NCI-H2171 treated with DMSO at 0.1 percent for 48 hours (cell line): Measurements from ENCODE around the gene ADAMTS7.
A peak's percentile ranks its signal among the peaks of the same experiment; 100 is the strongest.
"Not testable (repeated sequence)": the region's sequence is repeated elsewhere in the genome, so short reads cannot be mapped to it uniquely, and the experiment has no call there.

Experiments used
- DNase-seq: peaks from one replicate; lab custom pipeline; 2025; lab: John Stamatoyannopoulos, UW

ADAMTS7 gene

GRCh38 chr15:78752492-78753358 is 58.5 kb downstream of the ADAMTS7 start:
- DNase-seq, result no peak

GRCh38 chr15:78751602-78751979 is 59.7 kb downstream of the ADAMTS7 start:
- DNase-seq, result no peak

DNA sequence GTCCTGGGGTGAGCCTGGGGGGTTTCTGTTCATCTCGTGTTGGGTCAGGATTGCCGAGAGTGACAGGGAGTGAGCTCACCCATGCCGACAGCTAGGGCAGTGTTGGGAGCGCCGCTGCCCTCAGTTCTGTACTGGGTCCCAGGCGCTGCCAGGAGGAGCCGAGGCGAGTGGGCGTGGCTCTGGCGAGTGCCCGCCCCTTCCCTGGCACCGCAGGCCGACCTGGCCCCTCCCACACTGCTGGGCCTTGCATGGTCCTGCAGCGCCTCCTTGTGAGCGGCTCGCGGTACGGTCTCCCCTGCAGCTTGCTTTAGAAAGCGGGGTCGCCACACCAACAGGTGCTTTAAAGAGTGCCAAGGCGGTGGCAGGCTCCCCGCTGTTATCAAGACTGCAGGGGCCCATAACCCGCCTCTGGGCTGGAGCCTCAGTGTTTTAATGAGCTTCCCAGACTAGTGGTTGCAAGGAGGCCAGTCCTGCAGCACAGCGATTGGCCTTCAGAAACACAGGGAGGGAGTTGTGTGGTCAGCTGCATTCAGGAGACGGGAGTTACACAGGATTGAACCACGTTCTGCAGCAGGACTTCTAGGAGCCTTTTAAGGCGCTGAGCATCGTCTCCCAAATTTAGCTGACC is 60.2 kb downstream of the ADAMTS7 start:
- DNase-seq, result peak; percentile 88

GRCh38 chr15:78750566-78750965 is 60.7 kb downstream of the ADAMTS7 start:
- no peak for DNase-seq

- DNase-seq, result no peak
Observed at GRCh38 chr15:78749831-78750230, 61.4 kb downstream of the ADAMTS7 start.

DNA sequence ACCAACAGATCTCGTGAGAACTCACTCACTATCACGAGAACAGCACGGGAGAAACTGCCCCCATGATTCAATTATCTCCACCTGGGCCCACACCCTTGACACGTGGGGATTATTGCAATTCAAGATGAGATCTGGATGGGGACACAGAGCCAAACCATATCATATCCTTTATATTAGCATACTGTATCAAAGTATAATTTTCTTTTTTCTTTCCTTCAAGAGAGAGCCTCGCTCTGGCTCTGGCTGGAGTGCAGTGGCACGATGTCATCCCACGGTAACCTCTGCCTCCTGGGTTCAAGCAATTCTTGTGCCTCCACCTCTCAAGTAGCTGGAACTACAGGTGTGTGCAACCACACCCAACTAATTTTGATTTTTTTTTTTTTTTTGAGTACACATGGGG is 63.4 kb downstream of the ADAMTS7 start:
- DNase-seq, result not testable (repeated sequence)

- DNase-seq, result not testable (repeated sequence)
Observed at GRCh38 chr15:78741674-78742073, 69.6 kb downstream of the ADAMTS7 start.

DNA sequence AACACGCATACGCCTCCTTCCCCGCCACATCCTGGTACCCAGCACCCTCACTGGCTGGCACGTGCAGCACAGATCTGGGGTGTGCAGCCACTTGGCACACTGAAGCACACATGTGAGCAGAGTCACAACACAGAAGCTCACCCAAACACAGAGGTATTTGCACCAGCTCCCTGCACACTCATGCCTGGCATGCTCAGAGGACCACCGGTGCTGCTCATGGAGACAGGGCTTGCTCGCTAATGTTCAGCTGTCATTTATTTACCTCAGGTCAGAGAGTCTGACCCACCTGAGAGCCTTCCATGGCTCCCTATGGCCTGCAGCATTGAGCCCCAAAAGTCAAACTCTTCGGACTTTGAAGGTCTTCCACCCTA is 70.4 kb downstream of the ADAMTS7 start:
- DNase-seq, result no peak

- peak; percentile 76 for DNase-seq
Observed at GRCh38 chr15:78739996-78740903, 71.0 kb downstream of the ADAMTS7 start.

DNA sequence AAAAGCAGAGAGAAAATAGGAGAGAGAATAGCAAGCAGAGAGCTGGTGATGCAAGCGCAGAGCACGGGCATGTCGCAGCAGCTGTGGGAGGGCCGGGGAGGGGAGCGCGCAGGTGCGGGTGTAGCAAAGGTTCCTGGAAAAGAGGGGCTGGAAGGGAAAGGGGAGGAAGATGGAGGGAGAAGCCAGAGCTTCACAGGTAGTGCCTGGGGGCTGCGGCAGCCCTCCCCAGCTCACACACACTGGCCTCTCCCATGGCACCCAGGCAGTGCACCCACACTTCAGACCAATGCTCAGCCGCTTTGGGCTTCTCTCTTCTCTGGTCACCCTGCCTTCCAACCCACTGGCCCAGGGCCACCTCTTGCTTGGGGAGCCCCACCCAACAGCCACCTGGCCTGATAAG is 72.1 kb downstream of the ADAMTS7 start:
- DNase-seq, result no peak

DNA sequence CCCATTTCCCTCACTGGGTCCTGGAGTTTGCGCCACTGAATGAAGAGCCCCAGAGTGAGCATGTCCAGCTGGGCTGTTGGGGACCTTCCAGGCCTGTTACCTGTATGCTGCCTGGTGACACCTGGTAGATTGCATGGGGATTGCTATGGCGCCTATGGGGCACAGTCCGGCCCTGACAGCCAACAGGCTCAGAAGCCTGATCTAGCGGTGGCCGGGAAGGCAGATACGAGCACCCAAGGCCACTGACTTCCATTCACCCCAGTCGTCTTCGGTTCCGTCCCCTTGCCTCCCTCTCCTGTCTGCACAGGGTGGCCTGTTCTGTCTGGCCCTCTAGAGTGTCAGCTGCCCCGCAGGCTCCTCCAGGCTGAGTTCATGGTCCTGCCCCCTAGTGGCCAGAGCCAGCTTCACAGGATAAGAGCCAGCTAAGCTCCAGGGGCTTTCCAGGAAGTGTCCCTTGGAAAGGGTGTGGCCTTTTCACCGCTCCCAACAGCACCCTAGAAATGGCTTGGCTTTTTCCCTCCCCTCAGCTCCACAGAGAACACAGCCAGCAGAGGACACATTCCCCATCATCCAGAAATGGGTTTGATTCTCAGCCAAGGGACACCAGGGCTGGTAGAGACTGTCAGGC is 73.2 kb downstream of the ADAMTS7 start:
- DNase-seq, result not testable (repeated sequence)

DNA sequence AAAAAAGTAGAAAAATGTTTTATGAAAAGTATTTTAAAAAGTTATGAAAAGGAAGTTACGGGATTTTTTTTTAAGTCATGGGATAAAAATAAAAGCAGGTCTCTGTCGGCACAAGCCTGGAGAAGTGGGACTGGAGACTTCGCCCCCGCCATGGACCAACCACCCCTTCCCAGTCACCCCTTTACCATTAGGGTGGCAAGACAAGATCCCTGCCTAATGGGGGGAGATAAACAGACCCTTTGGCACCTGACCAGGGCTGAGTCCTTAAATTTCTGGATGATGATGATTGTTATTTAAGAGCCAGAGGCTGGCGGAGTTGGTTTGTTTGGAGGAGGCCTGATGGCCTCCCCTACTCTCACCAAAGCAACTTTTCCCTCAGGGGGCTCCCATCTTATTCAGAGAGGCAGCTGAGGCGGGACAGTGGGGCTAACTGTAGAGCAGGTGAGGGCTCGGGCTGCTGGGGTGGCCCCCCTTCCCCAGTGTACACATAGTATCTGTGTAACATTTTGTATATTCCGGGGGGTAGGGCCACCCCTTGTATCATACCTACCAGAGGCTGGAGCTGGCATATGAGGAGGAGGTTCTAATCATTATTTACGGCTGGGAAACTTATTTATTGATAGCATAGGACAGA is 74.0 kb downstream of the ADAMTS7 start:
- DNase-seq, result no peak

GRCh38 chr15:78736286-78736685 is 75.0 kb downstream of the ADAMTS7 start:
- not testable (repeated sequence) for DNase-seq

GRCh38 chr15:78734451-78735064 is 76.7 kb downstream of the ADAMTS7 start:
- no peak for DNase-seq

DNA sequence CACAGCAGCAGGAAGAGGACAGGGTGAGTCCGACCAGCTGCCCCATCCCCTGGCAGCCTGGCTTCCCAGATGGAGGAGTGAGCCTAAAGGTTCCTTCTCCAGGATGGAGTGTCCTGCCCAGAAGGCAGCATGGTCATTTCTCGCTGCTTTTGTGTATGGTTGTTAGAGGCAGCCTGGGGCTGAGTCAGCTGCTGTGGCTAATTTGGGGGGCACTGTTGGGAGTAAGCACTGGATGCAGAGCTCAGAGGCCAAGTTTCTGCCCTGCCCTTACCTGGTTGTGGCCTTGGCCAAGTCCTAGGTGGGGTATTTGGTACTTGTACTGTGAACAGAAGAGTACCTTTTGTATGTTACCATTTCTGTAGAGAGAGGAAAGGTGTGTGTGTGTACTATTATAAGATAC is 78.6 kb downstream of the ADAMTS7 start:
- DNase-seq, result no peak

DNA sequence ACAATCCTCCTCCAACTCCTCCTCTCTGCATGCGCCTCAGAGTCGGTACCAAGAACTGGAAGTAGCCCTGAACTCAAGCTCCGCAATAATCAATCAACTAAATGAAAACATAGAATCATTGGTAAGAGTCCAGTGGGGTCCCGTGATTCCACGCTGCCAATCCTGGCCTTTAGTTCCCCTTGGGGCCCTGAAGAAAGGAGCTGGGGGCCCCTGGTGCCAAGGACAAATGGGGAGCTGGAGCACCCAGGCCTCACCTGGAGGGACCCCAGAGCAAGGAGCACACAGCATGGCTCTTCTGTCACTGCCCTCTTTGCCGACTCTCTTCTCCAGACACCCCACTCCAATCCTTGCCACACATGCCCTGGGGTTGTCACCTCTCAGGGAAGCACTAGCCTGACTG is 80.3 kb downstream of the ADAMTS7 start:
- DNase-seq, result no peak

DNA sequence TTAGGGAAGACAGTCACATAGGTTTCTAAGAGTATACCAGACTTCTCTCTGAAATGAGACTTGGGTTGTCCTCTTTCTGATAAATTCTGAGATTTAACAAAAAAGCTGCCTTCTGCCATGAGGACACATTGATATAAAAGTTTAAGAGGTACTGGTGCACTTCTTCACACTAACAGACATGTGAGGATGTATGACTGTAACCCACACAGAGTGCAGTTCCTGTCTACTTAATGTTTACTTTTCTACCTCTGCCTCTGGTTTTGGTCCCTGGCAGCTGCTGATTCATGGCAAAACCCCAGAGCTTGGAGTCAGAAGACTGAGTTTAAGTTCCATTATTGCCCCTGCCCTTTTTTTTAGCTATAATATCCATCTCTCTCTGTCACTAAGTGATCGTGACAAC is 82.8 kb downstream of the ADAMTS7 start:
- DNase-seq, result not testable (repeated sequence)

DNA sequence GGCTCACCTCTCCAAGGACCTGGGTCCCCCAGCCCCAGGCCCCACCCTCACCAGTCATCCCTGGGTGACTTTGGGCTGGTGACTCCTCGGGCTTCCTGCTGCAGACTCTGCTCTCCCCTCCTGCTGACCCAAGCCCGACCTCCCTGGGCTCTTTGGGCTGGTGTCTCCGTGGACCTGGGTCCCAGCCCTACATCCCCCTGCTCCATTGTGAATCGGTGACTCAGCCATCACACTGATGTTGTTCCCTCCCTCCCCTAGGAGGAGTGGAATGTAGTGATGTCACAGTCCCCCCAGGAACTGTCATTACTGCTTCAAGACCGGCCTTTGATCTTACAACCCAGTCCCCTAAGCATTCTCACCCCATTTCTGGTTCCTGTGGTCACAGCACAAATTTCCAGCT is 83.7 kb downstream of the ADAMTS7 start:
- no peak for DNase-seq

DNA sequence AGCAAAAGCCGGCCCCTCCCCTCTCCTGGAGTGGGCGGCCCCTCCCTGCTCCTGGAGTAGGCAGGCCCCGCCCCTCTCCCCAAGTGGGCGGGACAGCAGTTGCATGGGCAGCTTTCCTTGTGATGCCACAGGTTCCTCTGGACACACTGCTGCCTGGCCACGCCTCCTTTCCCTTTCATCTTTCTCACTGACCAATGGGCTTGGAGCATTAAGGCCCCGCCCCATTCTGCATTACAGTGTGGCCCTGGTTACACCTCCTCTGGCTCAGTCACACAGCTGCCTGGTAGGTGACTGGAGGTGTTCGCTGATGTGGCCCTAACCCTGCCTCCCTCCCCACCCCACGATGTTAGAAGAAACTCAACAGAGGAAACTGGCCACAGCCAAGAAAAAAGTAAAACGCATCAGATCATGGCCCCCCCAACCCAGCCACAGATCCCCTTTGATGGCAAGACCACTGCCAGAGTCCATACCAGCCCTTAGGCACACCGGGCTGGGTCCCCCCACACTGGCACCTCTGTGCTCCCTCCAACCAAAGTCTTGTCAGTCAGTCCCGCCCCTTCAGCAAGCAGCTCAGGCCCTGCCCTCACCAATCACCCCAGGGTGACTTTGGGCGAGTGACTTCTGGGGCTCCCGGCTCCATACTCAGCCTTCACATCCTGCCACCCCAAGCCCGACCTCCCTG is 84.3 kb downstream of the ADAMTS7 start:
- no peak for DNase-seq

- peak; percentile 22 for DNase-seq
Observed at GRCh38 chr15:78719819-78720450, 91.3 kb downstream of the ADAMTS7 start.
